Neural progenitor cell (in vitro differentiated cells): Measurements from ENCODE around the gene FCGBP.

Source experiments
- EZH2 ChIP-seq: fragments of 200-600 bp; sonication (generic); IDR thresholded peaks from 2 replicates; pipeline ENCODE4 v1.6.1; 2017; ENCODE audit warnings: antibody characterized with exemption, mild to moderate bottlenecking, moderate library complexity
- TF ChIP-seq, protein P1 (sequence below): fragments of 200-600 bp; sonication (generic); IDR thresholded peaks from 2 replicates; pipeline ENCODE4 v1.5.1; 2017; ENCODE audit warnings: antibody characterized with exemption, mild to moderate bottlenecking

DNA sequence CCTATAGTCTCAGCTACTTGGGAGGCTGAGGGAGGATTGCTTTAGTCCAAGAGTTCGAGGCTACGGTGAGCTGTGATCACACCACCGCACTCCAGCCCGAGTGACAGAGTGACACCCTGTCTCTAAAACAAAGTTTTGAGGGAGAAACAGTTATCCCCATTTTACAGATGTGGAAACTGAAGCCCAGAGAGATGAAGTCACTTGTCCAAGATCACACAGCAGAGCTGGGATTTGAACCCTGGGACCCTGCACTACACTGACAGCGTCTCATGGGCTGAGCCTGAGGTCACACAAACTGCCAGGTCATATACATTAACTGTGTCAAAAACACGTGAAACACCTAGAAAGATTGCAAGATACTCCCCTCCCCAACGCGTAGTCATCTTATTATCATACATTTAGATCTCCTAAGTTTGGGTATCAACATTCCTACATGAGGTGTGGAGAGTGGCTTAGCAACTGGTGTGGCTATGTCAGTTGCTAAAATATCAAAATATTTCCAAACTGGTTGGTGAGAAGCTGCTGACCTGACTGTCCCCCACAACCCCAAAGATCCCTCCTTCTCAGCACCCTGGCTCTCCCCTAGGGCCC lies 8.2 kb downstream of the FCGBP start:
- TF ChIP-seq, protein P1, sequence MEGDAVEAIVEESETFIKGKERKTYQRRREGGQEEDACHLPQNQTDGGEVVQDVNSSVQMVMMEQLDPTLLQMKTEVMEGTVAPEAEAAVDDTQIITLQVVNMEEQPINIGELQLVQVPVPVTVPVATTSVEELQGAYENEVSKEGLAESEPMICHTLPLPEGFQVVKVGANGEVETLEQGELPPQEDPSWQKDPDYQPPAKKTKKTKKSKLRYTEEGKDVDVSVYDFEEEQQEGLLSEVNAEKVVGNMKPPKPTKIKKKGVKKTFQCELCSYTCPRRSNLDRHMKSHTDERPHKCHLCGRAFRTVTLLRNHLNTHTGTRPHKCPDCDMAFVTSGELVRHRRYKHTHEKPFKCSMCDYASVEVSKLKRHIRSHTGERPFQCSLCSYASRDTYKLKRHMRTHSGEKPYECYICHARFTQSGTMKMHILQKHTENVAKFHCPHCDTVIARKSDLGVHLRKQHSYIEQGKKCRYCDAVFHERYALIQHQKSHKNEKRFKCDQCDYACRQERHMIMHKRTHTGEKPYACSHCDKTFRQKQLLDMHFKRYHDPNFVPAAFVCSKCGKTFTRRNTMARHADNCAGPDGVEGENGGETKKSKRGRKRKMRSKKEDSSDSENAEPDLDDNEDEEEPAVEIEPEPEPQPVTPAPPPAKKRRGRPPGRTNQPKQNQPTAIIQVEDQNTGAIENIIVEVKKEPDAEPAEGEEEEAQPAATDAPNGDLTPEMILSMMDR: no peak
- no peak for TF ChIP-seq EZH2
